Neural cell (in vitro differentiated cells): ENCODE results near the gene EPB42.

Experiments used
- CTCF ChIP-seq: fragments of 450-650 bp; IDR thresholded peaks from 2 replicates; pipeline ENCODE4 v1.5.1; 2014; ENCODE audit warnings: antibody characterized with exemption, mild to moderate bottlenecking, moderate library complexity; ENCODE audit not compliant: poor library complexity, severe bottlenecking
- EZH2 ChIP-seq: fragments of 200-600, 300-800 bp; shearing (Covaris generic), sonication (generic); IDR thresholded peaks from 2 replicates; pipeline ENCODE4 v1.6.1; 2014; ENCODE audit warnings: antibody characterized with exemption, low read length, borderline replicate concordance, mild to moderate bottlenecking; ENCODE audit not compliant: insufficient read depth, poor library complexity, severe bottlenecking
- TAF1 ChIP-seq: IDR thresholded peaks from 2 replicates; pipeline ENCODE4 v1.6.1; 2012; ENCODE audit warnings: low read depth

GRCh38 chr15:43221422-43221821, 604 bp upstream of the EPB42 start:
- TF ChIP-seq EZH2 = no peak
- TF ChIP-seq CTCF = no peak
- no peak for TF ChIP-seq TAF1
